NCI-H69 (cell line): Measurements from ENCODE around the gene NFX1.
"Not testable (repeated sequence)": the region's sequence is repeated elsewhere in the genome, so short reads cannot be mapped to it uniquely, and the experiment has no call there.

Experiments
- DNase-seq: peaks from one replicate; lab custom pipeline; 2025; lab: John Stamatoyannopoulos, UW

The NFX1 gene

GRCh38 chr9:33310748-33311147, 20.4 kb downstream of the NFX1 start:
- no peak for DNase-seq

GRCh38 chr9:33311953-33312352, 21.6 kb downstream of the NFX1 start:
- DNase-seq = no peak

GRCh38 chr9:33315371-33315770, 25.1 kb downstream of the NFX1 start:
- no peak for DNase-seq

GRCh38 chr9:33317136-33317535, 26.8 kb downstream of the NFX1 start:
- not testable (repeated sequence) for DNase-seq

GRCh38 chr9:33318225-33318624, 27.9 kb downstream of the NFX1 start:
- no peak for DNase-seq

GRCh38 chr9:33318781-33319180, 28.5 kb downstream of the NFX1 start:
- no peak for DNase-seq

- DNase-seq = no peak
These were observed 29.9 kb downstream of the NFX1 start for GRCh38 chr9:33320230-33320567.

GRCh38 chr9:33320568-33321261, 30.4 kb downstream of the NFX1 start:
- no peak for DNase-seq

- no peak for DNase-seq
These were observed 38.8 kb downstream of the NFX1 start for GRCh38 chr9:33329117-33329563.

GRCh38 chr9:33329979-33330378, 39.7 kb downstream of the NFX1 start:
- DNase-seq = no peak

GRCh38 chr9:33331377-33331891, 41.1 kb downstream of the NFX1 start:
- DNase-seq = no peak

- no peak for DNase-seq
These were observed 41.7 kb downstream of the NFX1 start for GRCh38 chr9:33332011-33332410.

- not testable (repeated sequence) for DNase-seq
These were observed 42.6 kb downstream of the NFX1 start for GRCh38 chr9:33332956-33333355.

- no peak for DNase-seq
These were observed 49.9 kb downstream of the NFX1 start for GRCh38 chr9:33340186-33340585.

- no peak for DNase-seq
These were observed 50.9 kb downstream of the NFX1 start for GRCh38 chr9:33341182-33341581.

GRCh38 chr9:33344145-33344544, 53.8 kb downstream of the NFX1 start:
- no peak for DNase-seq

GRCh38 chr9:33346564-33346963, 56.2 kb downstream of the NFX1 start:
- no peak for DNase-seq

- DNase-seq = no peak
These were observed 58.7 kb downstream of the NFX1 start for GRCh38 chr9:33348998-33349397.

GRCh38 chr9:33349743-33350142, 59.4 kb downstream of the NFX1 start:
- DNase-seq = no peak

GRCh38 chr9:33350310-33350709, 60.0 kb downstream of the NFX1 start:
- DNase-seq = no peak

- no peak for DNase-seq
These were observed 61.2 kb downstream of the NFX1 start for GRCh38 chr9:33351547-33351946.

- DNase-seq = peak; percentile 60
These were observed 64.4 kb downstream of the NFX1 start for GRCh38 chr9:33354651-33355211.

- no peak for DNase-seq
These were observed 65.6 kb downstream of the NFX1 start for GRCh38 chr9:33355933-33356332.

- DNase-seq = not testable (repeated sequence)
These were observed 68.3 kb downstream of the NFX1 start for GRCh38 chr9:33358641-33359040.
